ENCODE results near the gene COL4A2. TPM values are rescaled to one million over a fixed set of nuclear protein-coding genes. Genes with fewer than 3 reads are reported as not detected.

COL4A2 gene
- total and polyA plus RNA-seq, 4 donors: 8.0 to 45.2 (median 40.3) TPM

- TF ChIP-seq ATF3 (IDR thresholded peaks at IDR 0.05): no peak
- TF ChIP-seq SP1 (IDR thresholded peaks at IDR 0.05): no peak
- TF ChIP-seq HNF4A (conservative IDR thresholded peaks at IDR 0.05): no peak
- no peak for TF ChIP-seq ZBTB33 (IDR thresholded peaks at IDR 0.05)
- no peak for TF ChIP-seq FOXA2 (IDR thresholded peaks at IDR 0.05)
These were observed 5.2 kb upstream of the COL4A2 start (continued) for GRCh38 chr13:110301606-110302553.

GRCh38 chr13:110302997-110303396 is 4.1 kb upstream of the COL4A2 start:
- no peaks in the 10 kb centered on the region for H3K9me3 ChIP-seq (ENCODE audit: control insufficient read depth in 4 of 4, low read length in 3 of 4)
- peaks cover 3 to 21% (median 11%) of the 10 kb centered on the region in 4 donors for H3K4me1 ChIP-seq (ENCODE audit: control insufficient read depth in 4 of 4, insufficient read depth in 4 of 4, low read length in 3 of 4)
- no peak for TF ChIP-seq FOXA1 (IDR thresholded peaks at IDR 0.05)
- TF ChIP-seq YY1 (IDR thresholded peaks at IDR 0.05): no peak
- TF ChIP-seq JUND (IDR thresholded peaks at IDR 0.05): no peak
- TF ChIP-seq HNF4A (conservative IDR thresholded peaks at IDR 0.05): no peak
- TF ChIP-seq RAD21 (IDR thresholded peaks at IDR 0.05): no peak
- no peak for TF ChIP-seq TAF1 (conservative IDR thresholded peaks at IDR 0.05)
- no peak for TF ChIP-seq ZBTB33 (IDR thresholded peaks at IDR 0.05)
- no peak for TF ChIP-seq HNF4G (IDR thresholded peaks at IDR 0.05)
- DNase-seq (ENCODE audit: low spot score): no peak
- H3K27me3 ChIP-seq (ENCODE audit: control insufficient read depth in 4 of 4, insufficient read depth in 4 of 4, low read length in 3 of 4): peaks cover 3 to 16% (median 10%) of the 10 kb centered on the region in 4 donors
- no peak overlapping the region for H3K4me3 ChIP-seq (ENCODE audit: low read depth in 1 of 3, low read length in 3 of 3)
- peak overlapping the region in 1 of 2 donors; percentile 30 for H3K27ac ChIP-seq (ENCODE audit: low read depth in 1 of 2, low read length in 2 of 2)
- H3K9ac ChIP-seq (ENCODE audit: low read depth in 1 of 2, low read length in 2 of 2): no peak overlapping the region
- WGBS: 61% methylated on average over 2 of the region's 2 CpGs
- H3K36me3 ChIP-seq (ENCODE audit: control insufficient read depth in 4 of 4, insufficient read depth in 3 of 4, low read depth in 1 of 4, low read length in 3 of 4): no peaks in the 10 kb centered on the region

GRCh38 chr13:110303644-110304043 is 3.4 kb upstream of the COL4A2 start:
- Histone ChIP-seq H3K9ac (ENCODE audit: low read depth in 1 of 2, low read length in 2 of 2) (no peak overlapping the region), H3K27me3 (ENCODE audit: control insufficient read depth in 4 of 4, insufficient read depth in 4 of 4, low read length in 3 of 4) (peaks cover 3 to 21% (median 10%) of the 10 kb centered on the region in 4 donors), H3K36me3 (ENCODE audit: control insufficient read depth in 4 of 4, insufficient read depth in 3 of 4, low read depth in 1 of 4, low read length in 3 of 4) (no peaks in the 10 kb centered on the region), H3K4me3 (ENCODE audit: low read depth in 1 of 3, low read length in 3 of 3) (no peak overlapping the region), H3K27ac (ENCODE audit: low read depth in 1 of 2, low read length in 2 of 2) (peak overlapping the region in 1 of 2 donors; percentile 18), H3K9me3 (ENCODE audit: control insufficient read depth in 4 of 4, low read length in 3 of 4) (no peaks in the 10 kb centered on the region), H3K4me1 (ENCODE audit: control insufficient read depth in 4 of 4, insufficient read depth in 4 of 4, low read length in 3 of 4) (peaks cover 3 to 27% (median 15%) of the 10 kb centered on the region in 4 donors)
- WGBS: 67% methylated on average over 7 of the region's 7 CpGs
- no peak for DNase-seq (ENCODE audit: low spot score)
- TF ChIP-seq NR2F2 (IDR thresholded peaks at IDR 0.05): no peak
- TF ChIP-seq REST (IDR thresholded peaks at IDR 0.05): no peak

Measured in liver (tissue), 9 donors.